Neural progenitor cell (in vitro differentiated cells): ENCODE results near the gene ATP1A4. TPM values are rescaled to one million over a fixed set of nuclear protein-coding genes. Genes with fewer than 3 reads are reported as not detected.

ENCODE experiments used
- DNase-seq: peaks from one replicate; pipeline ENCODE4 v3.0.0-alpha.2; 2016; ENCODE audit warnings: low spot score
- H2AFZ ChIP-seq: fragments of 200-600 bp; sonication (generic); replicated peaks from 2 replicates; pipeline ENCODE4 v1.6.1; 2016; ENCODE audit warnings: antibody characterized with exemption
- H3F3A ChIP-seq: fragments of 200-600 bp; sonication (generic); 2 replicates; pipeline ENCODE4 v1.6.1; 2016; ENCODE audit warnings: antibody characterized with exemption, low read depth
- H3K27ac ChIP-seq: fragments of 200-600 bp; sonication (generic); 2 replicates; pipeline ENCODE4 v1.5.1; 2016; ENCODE audit warnings: mild to moderate bottlenecking
- H3K27me3 ChIP-seq: fragments of 200-600 bp; sonication (generic); 2 replicates; pipeline ENCODE4 v1.6.1; 2016; ENCODE audit warnings: mild to moderate bottlenecking, moderate library complexity
- H3K36me3 ChIP-seq: fragments of 200-600 bp; sonication (generic); 2 replicates; pipeline ENCODE4 v1.5.1; 2016
- H3K4me1 ChIP-seq: fragments of 200-600 bp; sonication (generic); 2 replicates; pipeline ENCODE4 v1.6.1; 2016; ENCODE audit warnings: mixed run types
- H3K4me2 ChIP-seq: fragments of 200-600 bp; sonication (generic); 2 replicates; pipeline ENCODE4 v1.6.1; 2016
- H3K4me3 ChIP-seq: fragments of 200-600 bp; sonication (generic); 2 replicates; pipeline ENCODE4 v1.5.1; 2016
- H3K79me2 ChIP-seq: fragments of 200-600 bp; sonication (generic); 2 replicates; pipeline ENCODE4 v1.6.1; 2016; ENCODE audit warnings: low read depth
- H3K9ac ChIP-seq: fragments of 200-600 bp; sonication (generic); 2 replicates; pipeline ENCODE4 v1.6.1; 2016
- H3K9me3 ChIP-seq: fragments of 200-600 bp; sonication (generic); 2 replicates; pipeline ENCODE4 v1.5.1; 2016; ENCODE audit warnings: low read depth
- H4K20me1 ChIP-seq: fragments of 200-600 bp; sonication (generic); 2 replicates; pipeline ENCODE4 v1.6.1; 2016; ENCODE audit warnings: low read depth
- H3K27ac Mint-ChIP-seq: 3 replicates; pipeline ENCODE4 v1.8.0; 2021; ENCODE audit warnings: mixed read lengths
- H3K27me3 Mint-ChIP-seq: 2 replicates; pipeline ENCODE4 v1.8.0; 2022; ENCODE audit warnings: low read depth, mild to moderate bottlenecking, inconsistent platforms, moderate library complexity, mixed read lengths; ENCODE audit not compliant: insufficient read depth
- H3K36me3 Mint-ChIP-seq: 3 replicates; pipeline ENCODE4 v1.8.0; 2021; ENCODE audit warnings: mixed read lengths
- H3K4me1 Mint-ChIP-seq: 3 replicates; pipeline ENCODE4 v1.8.0; 2021; ENCODE audit warnings: mixed read lengths
- H3K4me3 Mint-ChIP-seq: 3 replicates; pipeline ENCODE4 v1.8.0; 2021; ENCODE audit warnings: mild to moderate bottlenecking, moderate library complexity, mixed read lengths
- H3K9me3 Mint-ChIP-seq: 3 replicates; pipeline ENCODE4 v1.8.0; 2020; ENCODE audit warnings: mixed read lengths
- EZH2 ChIP-seq: fragments of 200-600 bp; sonication (generic); IDR thresholded peaks from 2 replicates; pipeline ENCODE4 v1.6.1; 2017; ENCODE audit warnings: antibody characterized with exemption, mild to moderate bottlenecking, moderate library complexity
- EZH2phosphoT487 ChIP-seq: fragments of 200-600 bp; sonication (generic); IDR thresholded peaks from 2 replicates; pipeline ENCODE4 v1.6.1; 2017; ENCODE audit warnings: antibody characterized with exemption
- total RNA-seq: library from RNA; depleted of rRNA; stranded (reverse); fragments of >200 nt; gene quantifications from 2 replicates; pipeline ENCODE4 v1.2.3, GENCODE V29; 2015; ENCODE audit warnings: low replicate concordance
- TF ChIP-seq, protein P1 (sequence below): fragments of 200-600 bp; sonication (generic); IDR thresholded peaks from 2 replicates; pipeline ENCODE4 v1.5.1; 2017; ENCODE audit warnings: antibody characterized with exemption, mild to moderate bottlenecking

The ATP1A4 gene
- total RNA-seq, 1 donor from 2014 or later, result 0.17 TPM

GRCh38 chr1:160129558-160129957 is 21.8 kb upstream of the ATP1A4 start:
- Histone ChIP-seq H3K4me1 (no peaks in the 10 kb centered on the region), H2AFZ (no peak overlapping the region), H3F3A (peaks cover under 1% of the 10 kb centered on the region), H4K20me1 (no peaks in the 10 kb centered on the region), H3K79me2 (no peaks in the 10 kb centered on the region), H3K27ac (no peak overlapping the region), H3K36me3 (peaks cover 6% of the 10 kb centered on the region), H3K9me3 (no peaks in the 10 kb centered on the region), H3K4me2 (no peak overlapping the region), H3K27me3 (no peaks in the 10 kb centered on the region), H3K4me3 (no peak overlapping the region), H3K9ac (no peak overlapping the region)
- H3K27me3 Mint-ChIP-seq, result peaks cover 2% of the 10 kb centered on the region
- TF ChIP-seq EZH2phosphoT487, result no peak
- TF ChIP-seq, protein P1, sequence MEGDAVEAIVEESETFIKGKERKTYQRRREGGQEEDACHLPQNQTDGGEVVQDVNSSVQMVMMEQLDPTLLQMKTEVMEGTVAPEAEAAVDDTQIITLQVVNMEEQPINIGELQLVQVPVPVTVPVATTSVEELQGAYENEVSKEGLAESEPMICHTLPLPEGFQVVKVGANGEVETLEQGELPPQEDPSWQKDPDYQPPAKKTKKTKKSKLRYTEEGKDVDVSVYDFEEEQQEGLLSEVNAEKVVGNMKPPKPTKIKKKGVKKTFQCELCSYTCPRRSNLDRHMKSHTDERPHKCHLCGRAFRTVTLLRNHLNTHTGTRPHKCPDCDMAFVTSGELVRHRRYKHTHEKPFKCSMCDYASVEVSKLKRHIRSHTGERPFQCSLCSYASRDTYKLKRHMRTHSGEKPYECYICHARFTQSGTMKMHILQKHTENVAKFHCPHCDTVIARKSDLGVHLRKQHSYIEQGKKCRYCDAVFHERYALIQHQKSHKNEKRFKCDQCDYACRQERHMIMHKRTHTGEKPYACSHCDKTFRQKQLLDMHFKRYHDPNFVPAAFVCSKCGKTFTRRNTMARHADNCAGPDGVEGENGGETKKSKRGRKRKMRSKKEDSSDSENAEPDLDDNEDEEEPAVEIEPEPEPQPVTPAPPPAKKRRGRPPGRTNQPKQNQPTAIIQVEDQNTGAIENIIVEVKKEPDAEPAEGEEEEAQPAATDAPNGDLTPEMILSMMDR, result no peak
- TF ChIP-seq EZH2, result no peak
- no peak overlapping the region for H3K4me3 Mint-ChIP-seq
- H3K36me3 Mint-ChIP-seq, result peaks cover 55% of the 10 kb centered on the region
- no peak overlapping the region for H3K27ac Mint-ChIP-seq
- no peak for DNase-seq
- no peaks in the 10 kb centered on the region for H3K9me3 Mint-ChIP-seq
- peaks cover 3% of the 10 kb centered on the region for H3K4me1 Mint-ChIP-seq

GRCh38 chr1:160129966-160130365 is 21.4 kb upstream of the ATP1A4 start:
- Histone ChIP-seq H4K20me1 (no peaks in the 10 kb centered on the region), H3K4me2 (no peak overlapping the region), H3K79me2 (no peaks in the 10 kb centered on the region), H3K4me1 (no peaks in the 10 kb centered on the region), H3K9me3 (no peaks in the 10 kb centered on the region), H3K27me3 (no peaks in the 10 kb centered on the region), H3K9ac (no peak overlapping the region), H3K36me3 (peaks cover 6% of the 10 kb centered on the region), H2AFZ (no peak overlapping the region), H3K27ac (no peak overlapping the region), H3K4me3 (no peak overlapping the region), H3F3A (peaks cover 3% of the 10 kb centered on the region)
- DNase-seq, result no peak
- Mint-ChIP-seq H3K27me3 (peaks cover 2% of the 10 kb centered on the region), H3K4me3 (no peak overlapping the region), H3K9me3 (no peaks in the 10 kb centered on the region), H3K27ac (no peak overlapping the region), H3K4me1 (peaks cover 6% of the 10 kb centered on the region), H3K36me3 (peaks cover 57% of the 10 kb centered on the region)
- TF ChIP-seq, protein P1, result no peak
- TF ChIP-seq EZH2 (no peak), EZH2phosphoT487 (no peak)

GRCh38 chr1:160130486-160130885 is 20.9 kb upstream of the ATP1A4 start:
- Histone ChIP-seq H3K27me3 (no peaks in the 10 kb centered on the region), H3K9me3 (no peaks in the 10 kb centered on the region), H3K4me2 (no peak overlapping the region), H3K27ac (no peak overlapping the region), H2AFZ (no peak overlapping the region), H3K9ac (no peak overlapping the region), H3K4me3 (no peak overlapping the region), H3K4me1 (no peaks in the 10 kb centered on the region), H4K20me1 (no peaks in the 10 kb centered on the region), H3K36me3 (peaks cover 6% of the 10 kb centered on the region), H3K79me2 (no peaks in the 10 kb centered on the region), H3F3A (peaks cover 3% of the 10 kb centered on the region)
- TF ChIP-seq, protein P1, result no peak
- Mint-ChIP-seq H3K4me1 (peaks cover 6% of the 10 kb centered on the region), H3K27ac (peak overlapping the region; percentile 33), H3K9me3 (no peaks in the 10 kb centered on the region), H3K27me3 (peaks cover 2% of the 10 kb centered on the region), H3K4me3 (no peak overlapping the region), H3K36me3 (peaks cover 60% of the 10 kb centered on the region)
- no peak for DNase-seq

DNA sequence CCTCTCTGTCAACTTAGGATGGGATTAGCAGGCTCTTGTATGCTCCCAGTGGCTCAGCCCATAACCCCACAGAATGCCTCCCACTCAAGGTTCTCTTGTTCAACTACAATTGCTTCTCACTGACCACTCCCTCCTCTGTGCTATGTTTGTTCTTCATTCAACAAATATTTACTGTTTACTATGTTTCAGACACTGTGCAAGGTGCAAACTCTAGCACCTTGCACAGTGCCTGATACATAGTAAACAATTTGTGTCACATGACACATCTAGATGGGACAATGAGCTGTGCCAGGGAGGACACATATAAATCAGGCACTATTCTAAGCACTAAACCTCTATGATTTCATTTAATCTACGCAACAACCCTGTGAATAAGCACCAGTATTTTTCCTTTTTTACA is 20.5 kb upstream of the ATP1A4 start:
- no peak overlapping the region for H3K4me3 Mint-ChIP-seq
- H3K36me3 Mint-ChIP-seq, result peaks cover 63% of the 10 kb centered on the region
- H3F3A ChIP-seq, result peaks cover 3% of the 10 kb centered on the region
- H3K4me3 ChIP-seq, result no peak overlapping the region
- H3K4me2 ChIP-seq, result no peak overlapping the region
- TF ChIP-seq EZH2, result no peak
- TF ChIP-seq EZH2phosphoT487, result no peak
- TF ChIP-seq, protein P1, result no peak
- H3K9ac ChIP-seq, result no peak overlapping the region
- no peaks in the 10 kb centered on the region for H3K79me2 ChIP-seq
- no peaks in the 10 kb centered on the region for H3K27me3 ChIP-seq
- H3K27ac ChIP-seq, result no peak overlapping the region
- H2AFZ ChIP-seq, result no peak overlapping the region
- no peaks in the 10 kb centered on the region for H3K4me1 ChIP-seq
- H3K36me3 ChIP-seq, result peaks cover 6% of the 10 kb centered on the region
- H3K27me3 Mint-ChIP-seq, result peaks cover 2% of the 10 kb centered on the region
- peak overlapping the region; percentile 33 for H3K27ac Mint-ChIP-seq
- DNase-seq, result no peak
- H3K9me3 ChIP-seq, result no peaks in the 10 kb centered on the region
- H3K4me1 Mint-ChIP-seq, result peaks cover 6% of the 10 kb centered on the region
- H4K20me1 ChIP-seq, result no peaks in the 10 kb centered on the region
- no peaks in the 10 kb centered on the region for H3K9me3 Mint-ChIP-seq
